H1 (cell line): ENCODE data around the gene BCL6B. TPM values are rescaled to one million over a fixed set of nuclear protein-coding genes. Genes with fewer than 3 reads are reported as not detected.
A peak's percentile ranks its signal among the peaks of the same experiment; 100 is the strongest.

Source experiments
- CTCF ChIA-PET: fragments of 300-600 bp; sonication (Branson Sonifier 250); formaldehyde crosslinking; loops from one replicate; lab custom pipeline; 2021; ENCODE audit not compliant: partially characterized antibody; lab: Charles Lee
- POLR2A ChIA-PET: fragments of 300-600 bp; sonication (Branson Sonifier 250); formaldehyde crosslinking; loops from one replicate; lab custom pipeline; 2021; ENCODE audit warnings: inconsistent platforms; ENCODE audit not compliant: partially characterized antibody; lab: Charles Lee
- DNase-seq, 2 experiments: peaks; one replicate each; pipeline versions ENCODE4 v3.0.0 to v3.0.0-alpha.2; 2010 to 2022; ENCODE audit warnings: low spot score in 2 of 2, low read depth in 1 of 2, mixed read lengths in 1 of 2
- FAIRE-seq: peaks from 2 replicates; lab custom pipeline; 2011; peaks lifted over from hg19 to GRCh38; lab: Jason Lieb, UNC
- H2AFZ ChIP-seq: 2 replicates; pipeline ENCODE4 v1.8.1; 2012; ENCODE audit warnings: low read length, inconsistent platforms
- H2AK5ac ChIP-seq: 2 replicates; pipeline ENCODE4 v1.6.1; 2013; ENCODE audit warnings: low read depth, low read length
- H2BK120ac ChIP-seq: replicated peaks from 2 replicates; pipeline ENCODE3; 2013; ENCODE audit warnings: low read depth, low read length, inconsistent platforms
- H2BK12ac ChIP-seq: 2 replicates; pipeline ENCODE4 v1.6.1; 2013; ENCODE audit warnings: low read depth, low read length
- H2BK15ac ChIP-seq: 2 replicates; pipeline ENCODE4 v1.6.1; 2013; ENCODE audit warnings: low read length
- H2BK20ac ChIP-seq: 2 replicates; pipeline ENCODE4 v1.6.1; 2013; ENCODE audit warnings: low read length
- H2BK5ac ChIP-seq: 2 replicates; pipeline ENCODE4 v1.6.1; 2013; ENCODE audit warnings: low read depth, low read length
- H3K14ac ChIP-seq: 2 replicates; pipeline ENCODE4 v1.6.1; 2013; ENCODE audit warnings: inconsistent platforms; ENCODE audit not compliant: insufficient read length
- H3K18ac ChIP-seq: 2 replicates; pipeline ENCODE4 v1.6.1; 2013; ENCODE audit warnings: low read length; ENCODE audit errors: extremely low read depth
- H3K23ac ChIP-seq: 2 replicates; pipeline ENCODE4 v1.6.1; 2013; ENCODE audit warnings: inconsistent platforms; ENCODE audit not compliant: insufficient read length
- H3K23me2 ChIP-seq: 2 replicates; pipeline ENCODE4 v1.6.1; 2013; ENCODE audit warnings: low read depth, low read length
- H3K27ac ChIP-seq: 2 replicates; pipeline ENCODE4 v1.6.1; 2011; ENCODE audit warnings: low read depth, low read length, inconsistent platforms
- H3K27me3 ChIP-seq, 4 experiments: replicated peaks in 1 of 4; 1 replicate in 1 of 4; 2 replicates in 3 of 4; pipeline versions ENCODE4 v1.6.1 to v1.8.1; 2011 to 2013; ENCODE audit warnings: low read length in 3 of 4, mild to moderate bottlenecking in 3 of 4, inconsistent platforms in 2 of 4, mixed read lengths in 2 of 4, moderate library complexity in 1 of 4; ENCODE audit not compliant: control insufficient read depth in 3 of 4, insufficient read depth in 3 of 4; ENCODE audit errors: extremely low read depth in 1 of 4
- H3K36me3 ChIP-seq, 4 experiments: 2 replicates each; pipeline versions ENCODE4 v1.6.1 to v1.8.1; 2011 to 2013; ENCODE audit warnings: mild to moderate bottlenecking in 4 of 4, low read length in 3 of 4, moderate library complexity in 2 of 4, control low read depth in 1 of 4, inconsistent platforms in 1 of 4; ENCODE audit not compliant: insufficient read depth in 4 of 4, control insufficient read depth in 2 of 4
- H3K4ac ChIP-seq: replicated peaks from 2 replicates; pipeline ENCODE3; 2013; ENCODE audit warnings: low read length, low read depth, mixed read lengths, inconsistent platforms; ENCODE audit not compliant: insufficient read length
- H3K4me1 ChIP-seq, 4 experiments: replicated peaks in 1 of 4; 1 replicate in 1 of 4; 2 replicates in 3 of 4; pipeline versions ENCODE4 v1.6.1 to v1.8.1; 2011 to 2013; ENCODE audit warnings: low read length in 3 of 4, inconsistent platforms in 2 of 4, mixed read lengths in 1 of 4; ENCODE audit not compliant: insufficient read depth in 4 of 4, control insufficient read depth in 3 of 4
- H3K4me2 ChIP-seq, 2 experiments: 2 replicates each; pipeline versions ENCODE4 v1.6.1 to v1.8.1; 2011 to 2013; ENCODE audit warnings: low read depth in 2 of 2, low read length in 2 of 2, control low read depth in 1 of 2, inconsistent platforms in 1 of 2, mild to moderate bottlenecking in 1 of 2; ENCODE audit not compliant: insufficient read depth in 1 of 2
- H3K4me3 ChIP-seq, 4 experiments: fragments of 200-600, 300-600 bp in 1 of 4; sonication (generic), shearing (Covaris generic), sonication (Bioruptor Twin) in 1 of 4; 2 replicates each; pipeline versions ENCODE4 v1.5.1 to v1.8.1; 2011 to 2016; ENCODE audit warnings: low read length in 4 of 4, low read depth in 3 of 4, control low read depth in 2 of 4, inconsistent platforms in 2 of 4, mild to moderate bottlenecking in 2 of 4, mixed read lengths in 1 of 4, moderate library complexity in 1 of 4; ENCODE audit not compliant: insufficient read depth in 2 of 4; ENCODE audit errors: extremely low read depth in 1 of 4
- H3K56ac ChIP-seq: replicated peaks from 2 replicates; pipeline ENCODE3; 2013; ENCODE audit warnings: low read depth, mild to moderate bottlenecking, mixed read lengths, low read length, inconsistent platforms; ENCODE audit not compliant: insufficient read length
- H3K79me1 ChIP-seq: 2 replicates; pipeline ENCODE4 v1.6.1; 2013; ENCODE audit warnings: low read depth, low read length, control low read depth
- H3K79me2 ChIP-seq, 2 experiments: 2 replicates each; pipeline versions ENCODE4 v1.6.1 to v1.8.1; 2012 to 2013; ENCODE audit warnings: low read length in 2 of 2, mild to moderate bottlenecking in 2 of 2, inconsistent platforms in 1 of 2; ENCODE audit not compliant: insufficient read depth in 2 of 2, control insufficient read depth in 1 of 2
- H3K9ac ChIP-seq, 4 experiments: replicated peaks in 1 of 4; 1 replicate in 1 of 4; 2 replicates in 3 of 4; pipeline versions ENCODE4 v1.6.1 to v1.8.1; 2011 to 2013; ENCODE audit warnings: low read depth in 3 of 4, low read length in 3 of 4, control low read depth in 2 of 4, mild to moderate bottlenecking in 2 of 4, moderate library complexity in 2 of 4, inconsistent platforms in 1 of 4; ENCODE audit errors: extremely low read depth in 1 of 4
- H3K9me3 ChIP-seq, 2 experiments: 2 replicates each; pipeline versions ENCODE4 v1.6.1 to v1.8.1; 2012 to 2013; ENCODE audit warnings: mild to moderate bottlenecking in 2 of 2, moderate library complexity in 2 of 2, control low read depth in 1 of 2, inconsistent platforms in 1 of 2, low read depth in 1 of 2, low read length in 1 of 2, mixed read lengths in 1 of 2; ENCODE audit not compliant: insufficient read depth in 2 of 2
- H4K20me1 ChIP-seq, 2 experiments: replicated peaks in 1 of 2; 2 replicates each; pipeline versions ENCODE3 to v1.8.1; 2011 to 2013; ENCODE audit warnings: inconsistent platforms in 2 of 2, low read length in 2 of 2, mild to moderate bottlenecking in 1 of 2; ENCODE audit not compliant: insufficient read depth in 2 of 2, control insufficient read depth in 1 of 2
- H4K5ac ChIP-seq: 2 replicates; pipeline ENCODE4 v1.6.1; 2013; ENCODE audit warnings: low read length, low read depth, mixed read lengths, inconsistent platforms; ENCODE audit not compliant: insufficient read length
- H4K8ac ChIP-seq: 2 replicates; pipeline ENCODE4 v1.8.0; 2013; ENCODE audit warnings: mild to moderate bottlenecking, moderate library complexity, low read length, inconsistent platforms; ENCODE audit not compliant: insufficient read depth; ENCODE audit errors: extremely low read depth
- H4K91ac ChIP-seq: replicated peaks from 2 replicates; pipeline ENCODE3; 2013; ENCODE audit warnings: low read length, mixed read lengths, inconsistent platforms; ENCODE audit not compliant: insufficient read length
- E2F6 ChIP-seq: IDR thresholded peaks from 2 replicates; pipeline ENCODE4 v1.6.1; 2012; ENCODE audit warnings: inconsistent platforms
- EZH2 ChIP-seq: fragments of 200-600 bp; sonication (generic); IDR thresholded peaks from 2 replicates; pipeline ENCODE4 v1.7.1; 2012; ENCODE audit warnings: low read depth, mild to moderate bottlenecking, moderate library complexity, low read length, inconsistent platforms; ENCODE audit not compliant: severe bottlenecking
- HDAC2 ChIP-seq, 2 experiments: fragments of 300-600 bp in 1 of 2; sonication (generic) in 1 of 2; IDR thresholded peaks; 2 replicates each; pipeline ENCODE4 v1.6.1; 2011 to 2012; ENCODE audit warnings: low read depth in 2 of 2, low read length in 2 of 2, mild to moderate bottlenecking in 2 of 2, moderate library complexity in 2 of 2, borderline replicate concordance in 1 of 2, inconsistent platforms in 1 of 2
- KDM4A ChIP-seq: IDR thresholded peaks from one replicate; pipeline ENCODE4 v1.7.1; 2012; ENCODE audit warnings: low read depth, mild to moderate bottlenecking, moderate library complexity, low read length, inconsistent platforms; ENCODE audit not compliant: severe bottlenecking
- MAX ChIP-seq: IDR thresholded peaks from 2 replicates; pipeline ENCODE4 v1.6.1; 2012; ENCODE audit warnings: inconsistent platforms
- NRF1 ChIP-seq: IDR thresholded peaks from 2 replicates; pipeline ENCODE4 v1.6.1; 2011; ENCODE audit warnings: mild to moderate bottlenecking, low read depth, low read length, improper control_type of control experiment
- PHF8 ChIP-seq: fragments of 200-600 bp; sonication (generic); conservative IDR thresholded peaks from 2 replicates; pipeline ENCODE4 v1.7.1; 2012; ENCODE audit warnings: low read depth, mild to moderate bottlenecking, inconsistent platforms, low read length, moderate library complexity
- SIX5 ChIP-seq: IDR thresholded peaks from 2 replicates; pipeline ENCODE4 v1.6.1; 2011; ENCODE audit warnings: mild to moderate bottlenecking, low read depth, low read length
- TAF1 ChIP-seq: IDR thresholded peaks from 2 replicates; pipeline ENCODE4 v1.6.1; 2011; ENCODE audit warnings: mild to moderate bottlenecking, low read depth, low read length
- TBP ChIP-seq: IDR thresholded peaks from 2 replicates; pipeline ENCODE4 v1.6.1; 2011; ENCODE audit warnings: low read depth, low read length, improper control_type of control experiment
- WGBS, 2 experiments: shearing (Covaris generic) in 1 of 2; methylation state at CpG; one replicate each; pipeline versions ENCODE4 v1.1.6 to v1.1.7; 2013 to 2015; ENCODE audit warnings: low lambda C conversion rate in 2 of 2, mixed read lengths in 2 of 2, inconsistent platforms in 1 of 2, low coverage in 1 of 2, missing lambda C conversion rate in 1 of 2; ENCODE audit not compliant: insufficient replicate concordance in 2 of 2, insufficient coverage in 1 of 2, insufficient read length in 1 of 2; ENCODE audit errors: extremely low coverage in 1 of 2, missing lambda C conversion rate in 1 of 2; 5-methylcytosine and 5-hydroxymethylcytosine counted together
- polyA plus RNA-seq, 7 experiments: library from polyadenylated mRNA; depleted of rRNA in 3 of 7; stranded (reverse) in 5 of 7; unstranded in 2 of 7; fragments of >200 nt in 5 of 7; fragments of 200-250 nt in 2 of 7; gene quantifications; 1 replicate in 5 of 7; 2 replicates in 1 of 7; 4 replicates in 1 of 7; pipeline versions ENCODE4 v1.2.1 to v1.2.3, GENCODE V29; 2011 to 2013; ENCODE audit warnings: missing spikeins in 2 of 7, mixed read lengths in 2 of 7
- total RNA-seq: library from RNA; stranded (reverse); fragmentation: NEBNext Ultra II Directional; extraction: Animal tissue kit (Norgen Biotek cat#: 25700); gene quantifications from 2 replicates; pipeline ENCODE4 v1.2.1, GENCODE V29; 2021

BCL6B gene
- total and polyA plus RNA-seq, 2 of the 8 experiments (the other 6 are each of a cell fraction or from before 2014, with no cell fraction given), result 6.6 to 8.7 TPM

- Histone ChIP-seq H3K56ac (no peak within 1 kb of the TSS), H3K18ac (peak within 1 kb of the TSS; percentile 32), H3K4me1 (peaks cover 0 to 9% (median 1%) of the 10 kb centered on the region in 4 experiments; a peak in 2 of 7 replicates), H3K4ac (no peak within 1 kb of the TSS), H3K79me2 (no peaks in the 10 kb centered on the region), H3K4me2 (peak within 1 kb of the TSS; percentile 80 to 84), H3K9me3 (no peaks in the 10 kb centered on the region), H3K27me3 (peaks cover 2 to 39% (median 25%) of the 10 kb centered on the region in 4 experiments), H3K27ac (no peak within 1 kb of the TSS), H4K5ac (no peak within 1 kb of the TSS), H2BK12ac (no peak within 1 kb of the TSS), H3K14ac (no peak within 1 kb of the TSS), H3K79me1 (no peaks in the 10 kb centered on the region), H2BK15ac (no peak within 1 kb of the TSS), H2BK20ac (no peak within 1 kb of the TSS), H2BK5ac (no peak within 1 kb of the TSS), H3K4me3 (peak within 1 kb of the TSS; percentile 37 to 66 (median 46)), H3K9ac (no peak within 1 kb of the TSS; a peak in 2 of 7 replicates), H3K23ac (no peak within 1 kb of the TSS), H4K91ac (no peak within 1 kb of the TSS), H2AK5ac (no peak within 1 kb of the TSS), H2BK120ac (no peak within 1 kb of the TSS), H3K36me3 (peaks cover 0 to 4% (median 0%) of the 10 kb centered on the region in 4 experiments; a peak in 1 of 8 replicates), H4K20me1 (peaks cover 1 to 10% of the 10 kb centered on the region in 2 experiments), H4K8ac (peak within 1 kb of the TSS; percentile 79), H2AFZ (no peak within 1 kb of the TSS), H3K23me2 (peaks cover 10% of the 10 kb centered on the region; the same call in 1 of the 2 replicates)
- FAIRE-seq (no peak), DNase-seq (peak in 1 of 2 experiments; percentile 77)
- 10% methylated on average over 32 of the region's 64 CpGs; no CpG with 5 or more reads in 1 of the 2 experiments for WGBS, 2 experiments
- CTCF ChIA-PET, result interaction anchor here (0.6 to 2.1 kb wide), 18 partner anchors 9 to 493 kb away, joined by 3 to 19 read pairs (median 4); no protein-coding TSS in a partner anchor
- no peak for TF ChIP-seq NRF1
- TF ChIP-seq PHF8, result 0 out of 2 replicates have a peak, but pooled peaks have one; percentile 28
- TF ChIP-seq HDAC2 (IDR thresholded peaks at IDR 0.05; ENCODE audit: borderline replicate concordance in 1 of 2, low read depth in 2 of 2, low read length in 2 of 2), result no peak
- 0 out of 2 replicates have a peak, but pooled peaks have one; percentile 50 for TF ChIP-seq TAF1
- peak; percentile 54 for TF ChIP-seq E2F6
- TF ChIP-seq KDM4A, result peak; percentile 92
- TF ChIP-seq SIX5, result no peak
- peak; percentile 91 for TF ChIP-seq MAX
- peak; percentile 11; the same call in 1 of the 2 replicates for TF ChIP-seq TBP
- peak; percentile 39 for TF ChIP-seq EZH2
- POLR2A ChIA-PET, result interaction anchor here (0.5 to 1.7 kb wide), 6 partner anchors 7 to 345 kb away, joined by 3 to 5 read pairs (median 3); partner anchors contain the start of genes MED31 and RNASEK
These were observed 27.2 kb upstream of the BCL6B start, which contains the start of gene ALOX12 for GRCh38 chr17:6995500-6996255. Gene ALOX12, plus strand, starts transcription at chr17:6996049. Its CDS starts 69 bp downstream, at chr17:6996118.
